Gastrocnemius medialis (tissue), 4 donors: ENCODE data around the gene CARD11.

Experiments used
- POLR2A ChIP-seq, 2 donors: fragments of 450-650 bp; IDR thresholded peaks; one replicate each; pipeline ENCODE4 v1.6.1; 2017; ENCODE audit warnings: antibody characterized with exemption in 2 of 2, mild to moderate bottlenecking in 2 of 2, moderate library complexity in 2 of 2
- TF ChIP-seq, protein P1 (sequence below), 5 experiments: fragments of 450-650 bp in 3 of 5; fragments of 200-600 bp in 2 of 5; sonication (generic) in 2 of 5; IDR thresholded peaks in 4 of 5; conservative IDR thresholded peaks in 1 of 5; 1 replicate in 4 of 5; 2 replicates in 1 of 5; pipeline ENCODE4 v1.5.1; 2016 to 2019; ENCODE audit warnings: antibody characterized with exemption in 5 of 5, mild to moderate bottlenecking in 3 of 5, moderate library complexity in 3 of 5

DNA sequence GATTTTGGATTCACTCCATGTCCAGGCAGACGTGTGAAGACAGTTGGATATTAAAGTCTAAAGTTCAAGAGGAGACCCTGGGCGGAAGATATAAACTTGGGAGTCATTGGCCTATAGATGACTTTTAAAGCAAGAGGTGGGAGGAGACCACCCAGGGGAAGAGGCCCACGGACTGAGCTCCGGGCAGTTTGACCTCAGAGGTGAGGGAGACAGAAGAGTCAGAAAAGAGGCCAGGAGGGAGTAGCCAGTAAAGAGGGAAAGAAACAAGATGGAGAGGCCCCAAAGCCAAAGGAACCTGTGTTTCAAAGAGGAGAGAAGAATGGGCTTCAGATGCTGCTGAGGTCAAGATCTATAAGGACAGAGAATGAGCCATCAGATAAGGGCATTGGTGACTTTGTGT, 11.4 kb downstream of the CARD11 start:
- TF ChIP-seq, protein P1, sequence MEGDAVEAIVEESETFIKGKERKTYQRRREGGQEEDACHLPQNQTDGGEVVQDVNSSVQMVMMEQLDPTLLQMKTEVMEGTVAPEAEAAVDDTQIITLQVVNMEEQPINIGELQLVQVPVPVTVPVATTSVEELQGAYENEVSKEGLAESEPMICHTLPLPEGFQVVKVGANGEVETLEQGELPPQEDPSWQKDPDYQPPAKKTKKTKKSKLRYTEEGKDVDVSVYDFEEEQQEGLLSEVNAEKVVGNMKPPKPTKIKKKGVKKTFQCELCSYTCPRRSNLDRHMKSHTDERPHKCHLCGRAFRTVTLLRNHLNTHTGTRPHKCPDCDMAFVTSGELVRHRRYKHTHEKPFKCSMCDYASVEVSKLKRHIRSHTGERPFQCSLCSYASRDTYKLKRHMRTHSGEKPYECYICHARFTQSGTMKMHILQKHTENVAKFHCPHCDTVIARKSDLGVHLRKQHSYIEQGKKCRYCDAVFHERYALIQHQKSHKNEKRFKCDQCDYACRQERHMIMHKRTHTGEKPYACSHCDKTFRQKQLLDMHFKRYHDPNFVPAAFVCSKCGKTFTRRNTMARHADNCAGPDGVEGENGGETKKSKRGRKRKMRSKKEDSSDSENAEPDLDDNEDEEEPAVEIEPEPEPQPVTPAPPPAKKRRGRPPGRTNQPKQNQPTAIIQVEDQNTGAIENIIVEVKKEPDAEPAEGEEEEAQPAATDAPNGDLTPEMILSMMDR (IDR thresholded peaks at IDR 0.05 in 4 of 5, conservative IDR thresholded peaks at IDR 0.05 in 1 of 5) = no peak
- TF ChIP-seq POLR2A (IDR thresholded peaks at IDR 0.05) = no peak
